HG03280 (cell line): ENCODE measurements around the gene HADH.

Source experiments
- ATAC-seq: cut with Tn5 transposase; IDR thresholded peaks from one replicate; pipeline ENCODE4 v1.9.1; 2021; ENCODE audit warnings: mild to moderate bottlenecking, moderate library complexity; ENCODE audit not compliant: unreplicated experiment

HADH gene

DNA sequence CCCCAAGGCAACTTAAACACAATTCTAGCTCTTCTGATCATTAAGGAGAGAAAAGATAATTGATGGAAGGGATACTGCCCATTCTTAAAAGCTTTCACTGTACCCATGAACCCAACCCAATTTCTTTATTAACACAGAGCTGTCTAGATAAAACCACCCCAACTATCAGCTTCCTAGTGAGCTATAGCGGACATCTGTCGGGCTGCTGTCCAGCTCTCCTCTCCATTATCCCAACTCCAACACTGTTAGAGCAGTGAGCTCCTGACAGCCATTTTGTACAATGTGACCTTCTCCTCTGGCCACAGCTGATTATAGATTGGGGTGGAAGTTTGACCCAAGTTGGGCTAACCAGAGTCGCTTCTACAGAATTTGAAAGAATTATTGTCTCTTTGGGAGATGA is 66.1 kb downstream of the HADH start:
- no peak for ATAC-seq

DNA sequence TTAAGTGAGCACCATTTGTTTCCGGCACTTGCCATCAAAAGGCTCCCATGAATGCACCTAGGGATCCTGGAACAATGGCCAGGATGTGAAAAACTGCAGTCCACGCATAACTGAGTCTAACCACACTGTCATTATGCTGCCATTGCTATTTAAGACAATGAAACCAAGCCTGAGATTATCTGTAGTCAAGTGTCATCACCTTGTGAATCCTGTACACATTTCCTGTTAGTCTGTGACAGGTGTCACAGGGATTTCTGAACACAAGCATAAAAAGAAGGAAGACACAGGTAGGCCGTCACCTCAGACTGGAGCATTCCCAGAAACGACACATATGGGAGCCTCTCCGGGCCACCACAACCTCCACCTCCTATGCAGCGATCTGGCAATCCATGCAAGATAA is 66.7 kb downstream of the HADH start:
- ATAC-seq: no peak

DNA sequence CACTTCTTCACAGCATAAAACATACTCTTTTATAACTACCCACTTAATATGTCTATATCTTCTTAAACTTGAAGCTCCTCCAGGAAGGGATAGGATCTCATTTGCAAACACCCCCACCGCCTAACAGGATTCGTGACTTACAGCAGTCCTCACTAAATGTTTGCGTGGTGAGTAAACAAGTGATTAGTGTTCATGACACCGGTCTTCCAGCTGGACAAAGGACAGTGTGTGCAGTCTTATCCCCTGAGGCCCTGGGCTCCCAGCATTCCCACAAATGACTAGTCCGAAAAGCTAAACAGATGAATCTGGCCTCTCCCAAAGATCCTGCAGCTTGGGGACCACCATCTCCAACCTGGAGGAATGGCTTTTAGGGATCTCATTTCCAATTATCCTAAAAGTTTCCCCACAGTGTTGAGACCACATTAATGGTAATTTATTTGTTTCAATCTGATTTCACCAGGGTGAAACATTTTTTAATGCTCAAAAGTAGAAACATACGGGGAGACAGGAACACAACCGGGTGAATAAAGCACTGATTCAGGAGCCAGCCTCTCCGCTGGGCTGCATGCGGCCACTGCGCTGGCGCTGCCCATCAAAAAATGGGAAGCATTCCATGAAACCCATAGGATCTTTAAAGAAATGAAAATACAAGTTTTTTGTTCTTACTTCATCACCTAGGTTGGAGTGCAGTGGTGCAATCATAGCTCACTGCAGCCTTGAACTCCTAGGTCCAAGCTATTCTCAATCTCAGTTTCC is 69.2 kb downstream of the HADH start:
- no peak for ATAC-seq

DNA sequence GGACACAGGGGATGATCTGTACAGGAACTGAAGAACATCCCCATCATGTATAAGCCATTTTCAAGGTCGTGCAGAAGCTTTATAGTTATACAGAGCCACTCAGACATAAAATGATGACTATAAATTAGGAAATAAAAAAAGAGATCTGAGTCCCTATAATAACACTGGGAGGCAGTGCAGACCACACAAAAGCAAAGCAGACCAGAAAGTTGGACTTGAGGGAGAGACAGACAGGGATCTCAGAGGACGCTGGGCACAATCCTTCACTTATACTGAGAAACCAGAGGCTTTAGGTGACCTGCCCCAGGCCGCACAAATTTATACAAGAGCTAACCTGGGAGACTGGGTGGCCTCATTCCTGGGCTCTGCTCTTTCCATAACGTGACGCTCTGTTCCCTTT is 70.5 kb downstream of the HADH start:
- ATAC-seq: no peak

DNA sequence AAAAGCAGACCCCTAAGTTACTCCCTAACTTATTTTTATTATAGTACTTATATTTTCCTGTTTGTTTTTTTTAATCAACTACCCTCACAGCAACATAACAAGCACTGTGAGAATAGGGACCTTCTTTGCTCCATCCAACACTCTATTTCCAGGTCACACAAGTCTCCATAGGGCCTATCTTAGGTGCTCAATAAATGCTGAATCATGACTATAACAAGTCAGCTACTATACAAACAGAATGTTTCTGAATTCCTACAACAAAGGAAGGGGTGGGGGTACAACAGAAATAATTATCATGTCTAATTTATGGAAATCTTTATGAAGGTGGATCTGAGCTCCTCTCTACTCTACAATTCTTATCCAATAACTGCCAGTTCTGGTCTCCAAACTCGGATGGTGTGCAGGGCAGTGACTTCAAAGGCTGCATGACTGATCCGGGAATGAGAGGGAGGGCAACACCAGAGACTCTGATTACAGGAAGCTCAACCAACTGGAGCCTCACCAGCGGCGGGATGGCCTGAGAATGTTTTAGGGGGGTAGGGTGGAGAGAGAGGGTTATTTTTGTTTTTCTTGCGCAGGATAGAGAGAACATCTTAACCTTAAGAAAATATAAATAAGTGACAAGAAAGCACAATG is 71.1 kb downstream of the HADH start:
- ATAC-seq: no peak

DNA sequence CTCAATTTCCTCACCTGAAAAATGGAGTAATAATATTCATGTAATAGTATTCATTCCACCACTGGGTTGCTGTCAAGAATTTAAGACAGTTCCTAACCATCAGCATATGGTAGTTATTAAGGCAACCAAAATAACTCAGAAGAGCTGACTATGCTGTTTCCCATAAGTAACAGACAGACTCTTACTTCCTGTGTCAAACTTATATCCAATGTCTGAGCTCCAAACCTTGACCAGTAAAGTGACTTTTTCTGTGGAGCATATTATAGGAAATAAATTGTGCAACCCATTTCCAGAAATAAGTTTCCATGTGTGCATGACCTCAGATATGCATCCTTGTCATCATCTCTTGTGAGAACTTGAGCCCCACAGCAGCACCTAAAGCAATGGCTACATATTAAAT is 78.8 kb downstream of the HADH start:
- ATAC-seq: no peak

DNA sequence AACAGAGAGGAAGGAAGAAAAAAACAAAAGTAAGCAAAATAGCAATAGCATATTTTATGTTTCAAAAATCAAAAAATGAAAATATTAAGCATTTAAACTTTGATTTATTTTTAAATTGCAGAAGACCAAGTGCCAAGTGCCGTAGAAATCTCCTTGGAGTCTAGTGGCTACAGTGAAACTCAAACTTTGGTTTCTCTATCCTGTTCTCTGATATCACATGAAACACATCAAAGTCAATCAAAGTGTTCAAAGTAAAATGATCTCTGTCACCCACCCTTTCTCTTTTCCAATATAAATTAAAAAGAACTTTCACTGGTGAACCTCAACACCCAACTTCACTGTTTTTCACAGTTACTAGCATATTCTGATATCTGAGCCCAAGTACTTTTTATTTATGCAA is 81.1 kb downstream of the HADH start:
- no peak for ATAC-seq

DNA sequence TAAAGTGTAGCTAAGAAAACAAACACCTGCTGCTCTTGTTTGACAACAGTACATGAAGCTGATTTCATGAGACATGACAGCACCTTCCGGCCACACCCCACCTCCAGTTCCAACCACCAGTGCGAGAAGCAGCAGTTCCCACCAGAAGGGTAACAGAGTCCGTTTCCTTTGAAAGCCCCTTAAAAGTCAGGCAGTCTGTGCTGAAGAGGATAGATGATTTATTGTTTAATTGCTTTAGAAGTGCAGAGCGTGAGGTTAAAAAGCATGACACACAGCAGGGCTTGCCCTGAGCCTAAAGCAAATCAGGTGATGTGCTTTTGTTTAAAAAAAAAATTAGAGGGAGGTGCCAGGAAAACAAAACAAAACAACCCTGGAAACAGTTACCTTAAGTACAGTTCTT is 82.6 kb downstream of the HADH start:
- ATAC-seq: peak; percentile 89

DNA sequence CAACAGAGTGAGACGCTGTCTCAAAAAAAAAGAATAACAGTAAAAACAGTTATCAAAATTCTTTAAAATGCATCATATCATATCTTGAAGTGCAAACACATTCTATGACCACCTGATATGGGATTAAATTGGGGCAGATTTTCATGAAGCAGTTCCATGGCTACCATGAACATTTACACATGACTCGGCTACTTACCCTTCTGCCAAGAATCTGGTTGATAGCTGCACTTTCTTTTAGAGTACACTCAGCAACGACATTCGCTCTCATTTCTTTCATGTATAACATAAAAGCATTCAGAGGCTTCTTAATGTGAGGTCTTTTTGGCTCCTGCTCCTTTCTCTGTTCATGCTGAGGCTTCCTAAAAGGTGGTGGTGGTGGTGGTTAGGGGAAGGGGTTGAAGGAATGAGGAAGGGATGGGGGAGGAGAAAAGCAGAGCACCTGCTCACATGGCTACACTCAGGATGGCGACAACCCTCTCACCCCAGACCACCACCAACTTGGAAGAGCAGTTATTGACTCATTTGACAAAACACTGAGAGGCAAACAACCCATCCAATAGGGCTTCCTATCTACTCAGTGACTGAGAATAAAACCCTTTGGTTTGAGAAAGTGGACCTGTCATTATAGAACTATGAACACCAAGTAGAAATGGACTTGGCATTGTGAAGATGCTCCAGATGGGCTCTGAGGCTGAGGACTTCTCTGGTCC is 88.5 kb downstream of the HADH start:
- ATAC-seq: no peak

DNA sequence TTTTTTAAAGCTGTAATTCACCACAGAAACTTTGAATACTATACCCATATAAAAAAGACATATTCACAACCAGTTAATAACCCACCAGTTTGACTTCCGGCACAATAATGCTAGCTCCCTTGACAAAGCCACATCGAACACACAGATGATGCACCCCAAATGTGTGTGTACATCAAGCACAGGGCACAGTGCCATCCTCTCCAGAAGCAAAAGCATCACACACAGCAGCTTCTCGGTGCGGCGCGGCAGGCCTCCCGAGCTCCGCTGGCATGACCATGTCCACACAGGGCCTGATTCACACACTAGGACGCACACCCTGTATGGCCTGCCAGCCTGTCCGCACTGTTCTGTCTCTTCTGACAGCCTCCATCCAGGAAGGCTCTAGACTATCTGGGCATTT is 91.1 kb downstream of the HADH start:
- ATAC-seq: no peak

DNA sequence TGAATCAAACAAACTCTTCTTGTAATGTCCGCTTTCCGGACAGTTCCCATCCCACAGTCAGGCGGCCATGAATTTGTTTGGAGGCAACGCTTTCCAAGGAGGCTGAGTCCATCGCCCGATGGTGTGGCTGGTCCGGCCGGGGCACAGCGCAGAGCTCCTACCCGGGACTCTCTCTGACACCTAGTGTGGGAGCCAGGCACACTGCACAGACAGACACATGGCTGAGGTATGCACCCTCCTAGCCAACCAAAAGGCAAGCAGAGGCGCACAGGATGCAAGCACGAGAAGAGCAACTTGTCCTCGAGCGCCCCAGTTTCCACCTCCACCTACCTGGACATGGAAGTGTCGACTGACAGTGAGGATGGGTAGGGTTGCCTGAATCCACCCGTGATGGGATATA is 91.6 kb downstream of the HADH start:
- no peak for ATAC-seq
